ENCODE data around the gene PCSK1. TPM values are rescaled to one million over a fixed set of nuclear protein-coding genes. Genes with fewer than 3 reads are reported as not detected.
A peak's percentile ranks its signal among the peaks of the same experiment; 100 is the strongest.

The PCSK1 gene
- total RNA-seq, 2 donors from 2014 or later: not detected

DNA sequence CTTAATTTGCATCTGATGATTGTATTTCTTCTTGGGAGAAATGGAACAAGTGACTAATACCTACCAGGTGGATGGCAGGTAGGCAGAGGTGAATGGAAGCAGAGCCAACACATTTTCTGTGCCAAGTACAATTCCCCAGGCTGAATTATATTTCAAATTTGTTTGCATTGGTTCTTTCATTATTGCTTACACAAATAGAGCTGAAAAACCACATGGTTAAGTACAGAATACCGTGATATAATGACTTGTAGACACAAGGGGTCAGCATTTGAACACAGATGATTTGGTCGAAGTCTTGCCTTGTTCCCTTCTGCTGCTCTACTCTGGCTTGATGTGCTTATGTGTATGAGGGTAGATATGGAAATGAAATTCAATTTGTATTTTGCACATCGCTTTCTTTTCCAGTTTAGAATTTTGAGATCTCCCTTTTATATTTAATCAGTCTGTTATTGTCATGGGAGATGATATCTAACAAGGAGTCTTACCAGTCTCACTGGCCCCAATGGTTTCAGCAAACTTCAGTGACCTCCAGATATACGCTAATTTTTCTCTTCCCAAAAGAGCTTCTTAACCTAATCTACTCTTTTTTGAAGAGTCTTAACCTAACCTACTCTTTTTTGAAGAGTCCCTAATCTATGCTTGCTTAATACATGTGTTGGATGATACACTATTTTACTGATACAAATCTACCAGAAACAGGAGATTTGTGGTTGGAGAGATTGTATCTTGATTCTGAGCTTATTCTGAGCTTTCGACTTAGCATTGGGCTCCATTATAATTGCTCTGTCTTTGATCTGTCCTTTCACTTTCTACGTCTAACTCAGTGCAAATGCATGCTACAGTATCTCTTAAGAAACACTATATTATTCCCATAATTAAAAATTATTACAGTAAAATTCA lies 88.1 kb downstream of the PCSK1 start:
- Mint-ChIP-seq H3K27me3 (ENCODE audit: low read depth) (peaks cover 30% of the 10 kb centered on the region), H3K4me3 (peak overlapping the region; percentile 29 to 59)
- peak; percentile 13 to 39 for DNase-seq

DNA sequence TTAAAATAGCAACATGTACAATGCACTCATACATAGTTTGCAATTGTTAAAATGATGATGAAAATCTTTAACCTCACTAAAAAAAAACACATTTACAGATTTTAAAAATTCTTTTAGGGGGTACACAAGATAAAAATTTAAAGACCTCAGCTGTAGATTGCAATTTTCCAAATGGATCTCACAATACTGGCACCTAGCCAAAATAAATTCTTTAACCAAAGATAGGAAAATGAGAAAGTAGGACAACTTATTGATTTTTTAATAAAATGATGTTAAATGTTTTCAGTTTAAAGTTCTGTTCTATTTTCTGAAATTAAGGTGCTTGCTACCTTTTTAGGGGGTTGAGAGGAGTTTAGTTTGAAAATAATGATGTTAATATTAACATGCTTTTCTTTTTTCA lies 90.0 kb downstream of the PCSK1 start:
- Mint-ChIP-seq H3K27ac (no peak overlapping the region), H3K4me3 (no peak overlapping the region), H3K27me3 (ENCODE audit: low read depth) (peaks cover 45% of the 10 kb centered on the region), H3K4me1 (ENCODE audit: low read depth) (peaks cover 43% of the 10 kb centered on the region), H3K9me3 (no peaks in the 10 kb centered on the region), H3K36me3 (ENCODE audit: insufficient read depth in 2 of 2) (no peaks in the 10 kb centered on the region)
- DNase-seq: no peak
- no peak for ATAC-seq (replicated peaks in 1 of 2)

More for the DNA sequence above, 88.1 kb downstream of the PCSK1 start:
- peak; percentile 91 to 92 for ATAC-seq (replicated peaks in 1 of 2)
- H3K27ac Mint-ChIP-seq: no peak overlapping the region
- no peaks in the 10 kb centered on the region for H3K36me3 Mint-ChIP-seq (ENCODE audit: insufficient read depth in 2 of 2)
- H3K4me1 Mint-ChIP-seq (ENCODE audit: low read depth): peaks cover 25% of the 10 kb centered on the region
- no peaks in the 10 kb centered on the region for H3K9me3 Mint-ChIP-seq

DNA sequence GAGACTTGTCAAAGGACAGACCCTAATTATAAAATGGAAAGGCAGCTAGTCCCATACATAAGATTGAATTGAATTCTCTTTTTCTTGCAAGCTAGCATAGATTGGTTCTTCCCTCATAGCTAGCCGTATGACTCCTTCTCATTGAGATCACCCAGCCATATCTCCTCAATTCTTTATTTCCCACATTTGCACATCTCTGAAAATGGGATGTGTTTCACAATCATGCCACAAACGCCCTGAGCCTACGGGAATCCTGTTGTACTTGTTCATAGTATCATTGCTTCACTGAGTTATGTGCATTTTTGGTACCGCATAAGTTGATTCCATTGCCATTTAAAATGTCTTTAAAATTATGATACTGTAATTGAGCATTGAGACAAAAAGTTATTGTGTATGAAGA lies 90.5 kb downstream of the PCSK1 start:
- DNase-seq: no peak
- no peak overlapping the region for H3K27ac Mint-ChIP-seq
- H3K27me3 Mint-ChIP-seq (ENCODE audit: low read depth): peaks cover 45% of the 10 kb centered on the region
- H3K9me3 Mint-ChIP-seq: no peaks in the 10 kb centered on the region
- H3K36me3 Mint-ChIP-seq (ENCODE audit: insufficient read depth in 2 of 2): no peaks in the 10 kb centered on the region
- peaks cover 43% of the 10 kb centered on the region for H3K4me1 Mint-ChIP-seq (ENCODE audit: low read depth)
- no peak for ATAC-seq (replicated peaks in 1 of 2)
- H3K4me3 Mint-ChIP-seq: no peak overlapping the region

Other genes with a start within 250 kb of the PCSK1 start
- gene CAST, start 229.1 kb upstream of the PCSK1 start, total RNA-seq: 100 to 1,000 TPM; 120 to 163 TPM

All from activated T-cell treated with anti-CD3 and anti-CD28 coated beads, Interleukin-2, amount 50 U/mL, for 72 hours (primary cell).